Measurements from ENCODE around the gene SMIM41.

Gene SMIM41

DNA sequence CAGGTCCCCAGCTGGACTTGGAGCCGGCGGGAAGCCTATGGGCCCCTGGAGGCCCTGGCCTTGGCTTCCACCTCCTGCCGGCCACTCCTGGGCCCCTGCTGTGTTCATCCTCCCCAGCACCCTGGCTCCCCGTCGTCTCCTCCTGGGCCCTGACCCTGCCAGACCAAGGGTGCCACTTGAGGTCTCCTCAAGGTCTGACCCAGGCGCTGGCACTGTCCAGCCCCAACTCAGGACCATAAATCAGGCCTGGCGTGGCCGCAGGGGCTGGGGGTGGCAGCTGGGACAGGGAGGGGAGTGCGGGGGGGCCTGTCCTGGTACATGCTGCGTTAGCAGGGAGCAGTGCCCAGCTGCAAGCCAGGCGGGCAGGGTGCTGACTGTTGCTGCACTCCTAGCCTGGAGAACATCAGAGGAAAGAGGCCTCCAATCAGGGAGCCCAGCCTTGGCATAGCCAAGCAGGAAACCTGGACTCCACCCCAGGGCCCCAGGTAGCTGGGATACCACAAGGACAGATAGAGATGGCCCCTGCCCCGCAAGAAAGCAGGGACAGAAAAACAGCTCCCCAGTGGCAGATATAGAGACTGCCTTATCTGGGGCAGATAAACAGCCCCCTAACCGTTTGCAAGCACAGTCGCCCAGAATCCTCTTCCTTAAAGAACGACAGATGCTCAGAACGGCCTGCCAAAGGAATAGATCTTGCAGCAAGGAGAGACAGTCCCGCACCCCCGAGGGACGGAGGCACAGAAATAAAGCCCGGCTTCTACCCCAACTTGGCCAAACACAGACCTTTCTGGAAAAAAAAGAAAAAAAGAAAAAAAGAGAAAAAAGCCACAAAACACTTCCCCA lies 16.2 kb upstream of the SMIM41 start:
- DNase-seq (ENCODE audit: low spot score), result no peak

DNA sequence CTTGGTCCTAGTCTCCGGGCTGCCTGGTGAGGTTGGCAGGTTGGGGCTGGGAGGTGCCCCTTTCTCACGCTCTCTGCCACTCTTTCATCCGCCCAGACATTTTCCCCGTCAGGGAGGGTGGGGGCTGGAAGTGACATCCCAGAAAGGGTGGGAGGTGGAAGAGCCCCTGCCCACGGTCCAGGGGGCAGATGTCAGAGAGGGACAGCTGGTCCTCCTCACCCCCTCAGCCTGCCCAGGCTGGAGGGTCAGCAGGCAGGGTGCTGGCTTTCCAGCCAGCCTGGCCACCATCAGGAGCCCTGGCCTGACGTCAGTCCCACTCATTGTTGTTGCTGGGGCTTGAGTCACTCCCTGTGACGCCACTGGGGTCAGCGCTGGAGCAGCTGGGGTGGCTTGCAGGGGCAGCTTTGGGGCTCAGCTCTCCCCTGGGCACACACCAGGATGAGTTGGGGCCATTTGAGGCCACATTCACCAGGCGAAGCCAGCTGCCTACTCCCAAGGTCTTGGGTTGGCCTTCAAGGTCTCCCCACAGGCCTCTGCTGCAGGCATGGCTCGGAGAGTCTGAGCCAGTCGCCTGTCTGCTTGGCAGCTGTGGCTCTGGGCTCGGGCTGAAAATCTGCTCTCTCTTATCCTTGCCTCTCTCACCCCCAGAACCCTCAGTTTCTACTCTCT lies 15.4 kb upstream of the SMIM41 start:
- peak; percentile 86 for DNase-seq (ENCODE audit: low spot score)

DNA sequence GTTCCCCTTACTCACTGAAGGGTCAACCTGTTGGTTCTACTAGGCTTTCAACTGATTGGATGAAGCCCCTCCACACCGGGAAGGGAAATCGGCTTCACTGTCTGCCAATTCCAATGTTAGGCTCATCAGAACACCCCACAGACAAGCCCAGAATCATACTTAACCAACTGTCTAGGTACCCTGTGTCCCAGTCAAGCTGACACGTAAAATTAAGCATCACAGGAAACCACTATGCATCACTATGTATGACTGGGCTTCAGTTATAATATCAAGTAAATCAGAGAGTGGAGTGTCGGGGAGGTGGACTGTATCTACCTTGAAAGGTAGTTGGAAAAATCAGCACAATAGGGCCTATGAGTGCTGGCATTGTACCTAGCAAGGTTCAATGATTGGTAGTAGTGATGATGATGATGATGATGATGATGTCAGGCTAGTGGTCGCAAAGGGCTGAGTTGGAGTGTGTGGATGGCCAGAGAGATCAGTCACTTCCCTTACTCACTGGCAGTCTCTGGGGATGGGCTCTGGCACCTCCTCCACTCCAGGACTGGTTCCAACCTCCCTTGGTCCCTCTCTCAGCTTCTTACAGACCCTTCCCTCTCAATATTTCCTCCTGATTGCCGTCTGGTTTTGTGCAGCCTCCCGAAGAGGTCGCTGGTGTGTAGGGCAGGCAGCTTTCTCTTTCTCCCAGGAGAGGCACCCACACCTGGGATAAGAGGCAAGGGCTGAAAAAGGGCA lies 13.0 kb upstream of the SMIM41 start:
- DNase-seq (ENCODE audit: low spot score), result no peak

DNA sequence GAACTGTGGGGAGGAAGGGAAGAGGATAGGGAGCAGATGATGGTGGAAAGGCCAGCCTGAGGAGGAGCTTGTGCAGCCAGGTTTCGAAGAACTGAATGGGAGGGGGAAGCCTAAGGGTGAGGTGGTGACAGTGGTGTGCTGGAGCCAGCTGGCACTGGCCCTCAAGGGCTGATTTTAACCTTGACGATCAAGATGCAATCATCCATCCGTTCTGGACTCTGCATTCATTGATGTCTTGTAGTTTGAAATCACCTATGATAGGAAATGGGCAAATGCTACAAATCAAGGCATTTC lies 12.5 kb upstream of the SMIM41 start:
- no peak for DNase-seq (ENCODE audit: low spot score)

DNA sequence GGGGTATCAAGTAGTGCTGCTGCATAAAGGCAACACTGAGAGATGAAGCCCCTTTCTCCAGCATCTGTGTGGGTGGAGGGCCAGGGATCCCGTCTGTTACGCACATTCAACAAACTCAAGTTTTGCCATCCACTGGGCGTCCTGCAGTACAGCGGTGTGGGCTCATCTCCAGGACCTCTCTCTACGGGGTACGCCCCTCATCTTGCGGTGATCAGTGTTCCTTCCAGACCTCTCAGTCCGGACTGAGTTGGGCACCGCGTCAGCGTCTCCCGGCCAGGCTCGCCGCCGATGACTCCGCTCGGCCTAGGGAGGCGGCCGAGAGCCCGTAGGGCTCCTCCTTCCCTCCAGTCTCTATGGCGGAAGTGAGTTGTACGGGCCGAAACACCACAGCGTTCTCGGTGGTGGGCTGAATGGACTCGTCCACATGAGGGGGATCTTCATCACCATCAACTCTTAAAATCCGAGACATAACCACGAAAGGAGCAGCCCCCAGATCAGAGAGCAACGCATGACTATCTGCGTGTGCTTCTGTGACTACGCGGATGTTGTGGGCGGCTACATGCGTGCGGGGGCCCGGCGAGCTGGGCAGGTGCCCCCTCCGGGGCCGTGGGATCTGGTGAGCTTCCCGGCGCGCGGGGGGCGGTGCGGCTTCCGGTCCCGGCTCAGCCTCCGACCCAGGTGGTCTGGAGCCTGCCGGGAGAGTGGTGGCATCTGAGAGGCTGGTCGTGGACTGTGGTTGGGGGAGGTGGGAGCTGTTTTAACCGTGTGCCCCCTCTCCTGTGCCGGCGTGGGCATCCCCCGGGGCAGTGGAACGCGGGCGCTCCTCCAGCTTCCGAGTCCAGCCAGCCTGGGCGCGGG lies 9.9 kb upstream of the SMIM41 start, which contains the start of gene ATG101:
Gene ATG101 (plus strand): TSS at position 652 of the 858 bp plus-strand sequence. CDS start 3,673 bp downstream, outside the sequence.
- peak; percentile 95 for DNase-seq (ENCODE audit: low spot score)

DNA sequence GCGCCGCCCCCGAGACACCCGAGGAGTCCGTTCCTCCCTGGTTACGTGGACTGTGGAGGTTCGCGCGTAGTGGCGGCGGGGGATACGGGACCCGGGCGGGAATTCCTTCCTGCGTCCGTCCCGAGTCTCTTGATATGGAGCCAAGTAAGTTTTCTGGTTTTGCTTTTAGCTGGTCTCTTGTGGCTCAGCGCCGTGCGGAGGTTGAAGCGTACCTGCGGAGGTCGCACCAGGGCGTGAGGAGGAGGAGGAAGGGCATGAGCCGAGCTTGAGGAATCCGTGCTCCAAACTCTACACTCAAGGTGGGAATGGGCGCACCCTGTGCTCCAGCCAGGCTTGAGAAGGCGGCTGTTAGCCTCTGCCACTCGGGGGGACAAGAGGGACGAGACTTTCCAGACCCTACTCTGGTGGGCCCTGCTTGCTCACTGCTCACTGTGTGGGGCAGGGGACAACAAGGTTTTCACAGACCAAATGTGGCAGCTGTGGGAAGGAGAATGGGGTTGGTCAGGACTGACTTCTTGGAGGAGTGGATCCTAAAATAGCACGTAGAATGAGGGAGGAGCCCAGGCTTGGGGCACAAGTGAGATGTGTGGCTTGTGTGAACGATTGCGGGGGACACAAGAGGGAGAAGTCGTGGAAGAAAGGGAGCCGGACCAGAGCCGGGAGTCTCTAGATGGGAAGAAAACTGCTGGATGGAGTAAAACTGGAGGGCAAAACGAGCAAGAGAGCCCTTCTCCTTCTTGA lies 9.1 kb upstream of the SMIM41 start:
- DNase-seq (ENCODE audit: low spot score), result peak; percentile 49

DNA sequence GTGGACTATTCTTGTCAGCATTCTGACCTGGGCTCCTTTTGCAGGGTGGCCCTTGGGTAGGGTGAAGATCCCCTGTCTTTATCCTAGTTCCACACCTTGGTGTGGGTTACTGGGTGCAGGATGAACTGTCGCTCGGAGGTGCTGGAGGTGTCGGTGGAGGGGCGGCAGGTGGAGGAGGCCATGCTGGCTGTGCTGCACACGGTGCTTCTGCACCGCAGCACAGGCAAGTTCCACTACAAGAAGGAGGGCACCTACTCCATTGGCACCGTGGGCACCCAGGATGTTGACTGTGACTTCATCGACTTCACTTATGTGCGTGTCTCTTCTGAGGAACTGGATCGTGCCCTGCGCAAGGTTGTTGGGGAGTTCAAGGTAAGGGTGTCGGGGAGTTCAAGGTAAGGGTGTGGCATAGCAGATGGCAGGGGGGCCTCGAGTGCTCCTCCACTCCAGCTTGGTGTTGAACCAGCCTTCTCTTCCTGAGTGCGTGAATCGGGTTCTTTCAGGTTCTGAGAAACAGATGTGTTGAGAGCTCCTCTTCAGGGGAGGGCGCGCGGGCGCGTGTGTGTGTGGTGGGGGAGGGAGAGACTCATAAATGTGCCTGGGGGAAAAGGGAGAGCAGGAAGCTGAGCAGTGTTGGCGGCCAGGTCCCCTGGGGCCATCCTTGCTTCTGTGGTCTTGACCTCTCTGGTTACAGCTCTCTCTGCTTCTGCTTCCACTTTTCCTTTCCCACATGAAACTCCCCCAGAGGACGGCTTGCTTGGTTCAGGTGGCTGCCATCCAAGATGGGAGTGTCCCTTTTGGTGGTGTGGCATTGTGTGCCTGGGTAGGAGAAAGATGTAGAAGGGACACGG lies 5.7 kb upstream of the SMIM41 start:
- no peak for DNase-seq (ENCODE audit: low spot score)

DNA sequence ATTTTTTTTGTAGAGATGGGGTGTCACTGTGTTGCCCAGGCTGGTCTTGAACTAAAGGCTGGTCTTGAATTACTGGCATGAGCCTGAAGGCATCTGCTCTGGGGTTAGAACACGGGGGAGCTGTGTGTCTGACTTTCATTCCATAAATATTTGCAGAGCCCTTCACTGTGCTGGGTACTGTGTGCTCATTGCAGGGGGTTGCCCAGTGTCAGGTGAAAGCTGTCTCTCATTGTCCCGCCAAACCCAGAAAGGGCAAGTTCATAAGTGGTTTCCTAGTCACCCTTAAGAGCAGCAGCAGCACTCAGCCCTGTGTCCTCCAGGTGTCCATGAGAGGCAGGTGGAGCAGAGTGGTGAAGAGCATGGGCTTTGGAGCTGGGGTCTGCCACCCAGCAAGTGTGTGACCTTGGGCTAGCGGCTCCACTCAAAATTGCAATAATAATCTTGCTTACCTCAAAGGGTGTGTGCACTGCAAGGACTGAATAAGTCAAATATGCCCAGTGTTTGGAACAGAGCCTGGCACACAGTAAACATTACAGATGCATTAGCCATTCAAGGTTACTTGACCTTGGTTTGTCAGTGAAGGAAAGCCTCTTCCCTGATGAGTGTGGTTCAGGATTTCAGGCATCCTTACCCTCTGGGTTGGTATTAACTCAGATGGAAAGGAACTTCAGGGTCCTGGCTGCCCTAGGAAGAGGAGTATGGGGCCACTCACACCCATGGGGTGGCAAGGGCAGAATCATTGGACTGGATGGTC lies 4.4 kb upstream of the SMIM41 start:
- peak; percentile 46 for DNase-seq (ENCODE audit: low spot score)

DNA sequence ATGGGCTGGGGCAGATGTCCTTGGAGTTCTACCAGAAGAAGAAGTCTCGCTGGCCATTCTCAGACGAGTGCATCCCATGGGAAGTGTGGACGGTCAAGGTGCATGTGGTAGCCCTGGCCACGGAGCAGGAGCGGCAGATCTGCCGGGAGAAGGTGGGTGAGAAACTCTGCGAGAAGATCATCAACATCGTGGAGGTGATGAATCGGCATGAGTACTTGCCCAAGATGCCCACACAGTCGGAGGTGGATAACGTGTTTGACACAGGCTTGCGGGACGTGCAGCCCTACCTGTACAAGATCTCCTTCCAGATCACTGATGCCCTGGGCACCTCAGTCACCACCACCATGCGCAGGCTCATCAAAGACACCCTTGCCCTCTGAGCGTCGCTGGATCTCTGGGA lies 2.7 kb upstream of the SMIM41 start:
- DNase-seq (ENCODE audit: low spot score), result no peak

DNA sequence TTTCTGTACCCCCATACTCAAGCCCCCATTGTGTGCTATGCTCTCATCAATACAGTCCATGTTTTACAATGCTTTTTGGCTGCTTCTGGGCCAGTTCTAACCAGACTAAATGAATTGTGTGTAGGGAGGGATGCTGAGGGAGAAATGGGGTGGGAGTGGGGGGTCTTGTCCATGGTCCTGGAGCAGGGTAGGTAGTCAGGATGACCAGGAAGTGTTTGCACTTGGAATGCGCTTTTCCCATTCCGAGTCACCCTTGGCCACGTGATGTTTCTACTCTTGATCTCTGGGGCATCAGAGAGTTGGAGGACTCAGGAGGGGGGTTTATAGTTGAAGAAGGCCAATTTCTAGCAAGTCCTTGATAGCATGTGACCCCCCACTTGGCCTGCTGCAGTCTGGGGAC lies 1.2 kb upstream of the SMIM41 start:
- DNase-seq (ENCODE audit: low spot score), result no peak

DNA sequence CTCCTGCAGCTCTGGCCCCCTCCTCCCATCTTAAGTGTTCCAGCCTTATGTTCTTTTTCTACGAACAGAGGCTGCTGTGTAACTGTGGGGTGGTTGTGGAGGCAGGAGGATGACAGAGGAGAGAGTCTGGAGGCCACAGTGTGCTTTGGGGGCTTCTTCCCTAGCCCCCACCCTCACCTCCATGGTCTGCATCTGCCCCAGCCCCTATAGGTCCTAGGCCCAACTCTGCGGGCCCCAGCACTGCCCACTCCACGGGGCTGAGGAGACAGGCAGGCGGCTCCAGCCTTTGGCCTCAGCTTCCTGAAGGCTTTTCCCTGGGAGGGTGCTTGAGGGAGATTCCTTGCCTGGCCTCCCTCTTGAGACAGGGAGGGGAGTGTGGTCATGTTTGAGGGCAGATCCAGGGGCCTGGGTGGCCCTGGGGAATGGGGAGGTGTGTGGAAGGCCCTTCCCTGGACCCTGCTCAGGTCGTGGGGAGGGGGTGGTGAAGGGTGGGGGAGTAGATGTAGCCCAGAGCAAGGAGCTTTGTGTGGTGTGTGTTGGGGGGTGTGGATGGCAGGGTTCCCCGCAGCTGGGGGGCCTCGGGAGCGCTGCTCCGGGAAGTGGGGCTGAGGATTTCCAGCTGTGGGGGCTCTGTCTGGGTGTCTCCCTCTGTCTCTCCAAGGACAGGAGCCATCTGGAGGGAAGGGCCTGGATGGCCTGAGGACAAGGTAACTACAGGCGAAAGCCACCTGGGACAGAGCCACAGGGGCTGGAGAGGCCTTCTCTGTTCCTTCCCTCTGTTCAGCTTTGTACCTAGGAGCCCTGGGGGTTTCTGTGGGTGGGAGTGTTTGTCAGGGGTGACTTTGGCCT lies 1.1 kb downstream of the SMIM41 start:
- DNase-seq (ENCODE audit: low spot score), result no peak

DNA sequence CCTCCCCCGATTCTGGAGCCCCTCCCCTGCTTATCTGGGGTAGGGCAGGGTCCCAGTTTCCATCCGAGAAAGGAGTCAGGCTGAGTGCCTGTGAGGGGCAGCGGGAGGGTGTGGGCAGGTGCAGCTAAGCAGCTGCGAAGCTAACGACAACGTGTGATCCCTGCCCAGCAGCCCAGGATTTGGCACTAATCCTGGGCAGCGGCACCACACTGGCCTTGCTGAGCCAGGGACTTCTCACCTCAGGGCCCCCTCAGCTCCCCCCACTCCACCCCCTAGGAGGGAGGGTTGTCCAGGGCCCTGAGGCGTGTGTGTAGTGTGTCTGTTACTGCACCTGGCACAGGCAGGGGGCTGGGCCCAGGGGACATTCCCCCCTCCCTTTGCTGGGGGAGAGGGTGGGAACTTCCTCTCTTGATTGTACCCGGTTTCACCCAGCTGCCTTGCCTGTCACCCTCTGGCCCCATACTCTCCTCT lies 1.8 kb downstream of the SMIM41 start:
- DNase-seq (ENCODE audit: low spot score), result no peak

DNA sequence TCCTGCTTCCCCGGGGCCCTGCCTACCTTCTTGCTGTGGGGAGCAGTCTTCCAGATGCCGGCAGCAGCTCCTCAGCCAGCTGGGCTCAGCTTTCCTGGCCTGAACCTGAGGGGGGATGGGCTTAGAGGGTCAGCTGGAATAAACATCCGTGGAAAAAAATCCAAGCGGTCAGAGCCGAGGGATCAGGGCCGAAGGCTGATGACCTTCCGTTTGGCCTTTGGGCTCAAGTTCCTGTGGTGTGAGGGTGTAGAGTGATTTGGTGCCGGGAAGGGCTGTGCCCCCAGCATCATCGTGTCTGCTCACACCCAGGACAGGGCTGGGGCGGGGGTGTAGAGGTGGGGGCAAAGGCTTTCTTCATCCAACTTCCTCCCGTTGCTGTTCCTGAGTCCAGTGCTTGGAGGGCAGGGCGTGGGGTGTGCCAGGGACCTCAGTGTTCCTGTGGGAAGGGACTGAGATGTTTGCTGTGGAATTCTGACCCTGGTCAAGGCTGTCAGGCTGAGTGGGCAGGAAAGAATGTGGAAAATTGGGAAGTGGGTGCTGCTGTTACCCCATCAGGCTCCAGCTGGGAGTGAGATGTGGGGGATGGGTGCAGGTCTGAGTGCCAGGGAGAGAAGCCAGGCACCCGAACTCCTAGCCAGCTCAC lies 2.6 kb downstream of the SMIM41 start:
- DNase-seq (ENCODE audit: low spot score), result peak; percentile 60

DNA sequence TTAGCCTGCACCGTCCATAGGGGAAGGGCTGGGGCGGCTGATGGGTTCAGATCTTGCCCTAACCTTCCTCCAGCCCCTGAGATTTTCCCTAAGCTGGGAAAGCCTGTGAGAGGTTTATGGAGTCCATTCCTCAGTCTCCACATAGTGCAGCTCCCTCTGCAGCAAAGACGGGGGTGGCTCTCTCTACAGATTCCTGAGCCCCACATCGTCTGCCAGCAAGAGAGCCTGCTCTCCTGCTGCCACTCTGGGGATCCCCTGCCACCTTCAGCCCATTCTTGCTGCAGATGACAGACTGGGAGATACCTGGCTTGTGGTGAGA lies 3.1 kb downstream of the SMIM41 start:
- no peak for DNase-seq (ENCODE audit: low spot score)

DNA sequence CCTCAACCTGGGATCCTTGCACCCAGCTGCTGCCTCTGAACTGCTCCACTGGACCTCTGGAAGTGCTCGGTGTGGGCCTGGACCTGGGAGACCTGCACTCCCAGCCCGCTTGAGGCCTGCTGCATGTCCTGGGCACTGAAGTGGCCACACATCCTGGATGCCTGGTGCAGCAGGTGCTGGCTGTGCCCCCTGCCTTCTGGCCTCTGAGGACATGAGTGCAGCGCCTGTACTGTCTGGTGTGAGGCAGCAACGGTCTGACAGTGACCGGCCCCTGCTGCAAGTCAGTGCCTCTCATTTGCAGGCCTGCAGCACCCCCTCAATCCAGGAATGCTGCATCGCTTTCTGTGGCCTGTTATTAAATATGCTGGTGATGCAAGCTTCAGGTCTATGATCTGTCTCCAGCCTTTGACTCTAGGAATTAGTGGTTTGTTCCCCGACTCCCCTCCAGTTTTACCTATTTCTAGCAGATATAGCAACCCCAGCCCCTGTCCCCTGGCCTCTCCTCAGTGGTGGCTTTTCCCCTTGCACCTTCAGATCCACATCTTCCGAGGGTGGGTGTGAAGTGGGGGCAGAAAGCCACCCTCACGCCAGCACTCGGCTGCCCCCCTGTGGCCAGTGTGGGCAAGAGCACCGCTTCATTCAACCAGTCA lies 3.6 kb downstream of the SMIM41 start:
- peak; percentile 86 for DNase-seq (ENCODE audit: low spot score)

DNA sequence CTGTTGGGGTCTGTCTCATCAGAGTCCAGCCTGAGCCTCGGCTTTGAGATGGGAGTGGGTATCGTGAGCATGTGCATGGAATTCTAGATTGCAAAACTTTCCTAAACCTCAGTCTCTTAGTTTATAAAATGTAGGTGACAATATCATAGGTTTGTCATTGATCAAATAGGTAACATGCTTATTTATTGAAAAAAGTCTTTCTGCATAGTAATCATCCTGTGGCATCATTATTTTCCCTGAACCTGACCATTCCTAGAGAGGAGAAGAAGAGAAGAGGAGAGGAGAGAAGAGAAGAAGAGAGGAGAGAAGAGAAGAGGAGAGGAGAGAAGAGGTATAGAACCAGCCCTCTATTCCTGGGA lies 4.1 kb downstream of the SMIM41 start:
- no peak for DNase-seq (ENCODE audit: low spot score)

DNA sequence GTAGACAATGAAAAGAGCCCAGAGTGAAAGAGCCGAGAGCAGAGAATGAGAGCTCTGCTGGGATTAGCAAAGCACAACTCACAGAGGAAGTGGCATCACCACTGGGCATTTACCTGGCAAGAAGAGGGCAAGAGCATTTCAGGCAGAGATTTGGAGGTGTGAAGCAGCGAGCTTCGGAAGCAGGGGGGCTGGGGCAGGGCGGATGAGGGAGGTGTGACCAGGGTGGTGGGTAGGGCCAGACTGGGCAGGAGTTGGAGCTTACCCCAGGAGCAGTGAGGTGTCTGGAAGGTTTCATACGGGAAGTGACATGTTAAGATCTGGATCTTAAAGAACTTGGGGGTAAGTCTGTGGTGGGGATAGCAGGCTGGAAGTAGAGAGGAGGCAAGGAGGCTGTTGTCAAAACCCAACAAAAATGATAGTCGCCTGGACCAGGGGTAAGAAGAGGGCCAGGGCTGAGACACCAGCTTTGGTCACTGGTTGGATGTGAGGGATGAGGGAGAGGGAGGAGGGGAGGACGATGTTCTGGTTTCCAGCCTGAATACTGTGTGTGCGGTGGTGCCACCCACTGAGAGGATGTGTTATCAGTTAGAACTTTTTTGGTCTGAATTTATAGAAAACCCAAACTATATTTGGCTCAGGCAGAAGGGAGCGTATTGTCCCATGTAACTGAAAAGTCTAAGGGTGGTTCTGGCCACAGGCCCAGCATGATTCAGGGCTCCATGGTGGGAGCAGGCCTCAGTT lies 5.2 kb downstream of the SMIM41 start:
- DNase-seq (ENCODE audit: low spot score), result no peak
